ENCODE measurements around the gene CCR2.

DNA sequence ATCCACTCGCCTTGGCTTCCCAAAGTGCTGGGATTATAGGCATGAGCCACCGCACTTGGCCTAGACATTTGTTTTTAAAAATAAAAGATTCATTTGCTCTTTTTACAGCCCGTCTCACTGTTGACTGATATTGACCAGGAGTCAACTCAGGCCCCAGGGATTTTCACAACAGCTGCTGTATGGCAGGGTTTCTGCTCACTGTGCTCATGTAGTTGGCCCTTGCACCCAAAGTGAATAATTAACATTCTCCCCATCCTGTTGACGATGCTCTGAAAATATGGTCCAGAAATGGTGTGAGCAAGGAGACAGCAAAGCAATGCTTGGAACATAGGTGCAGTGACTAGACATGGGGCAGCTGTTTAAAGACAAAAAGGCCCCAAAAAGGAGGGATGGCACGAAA, 13.9 kb downstream of the CCR2 start:
- TF ChIP-seq EZH2 (IDR thresholded peaks at IDR 0.05) (no peak), POLR2AphosphoS5 (IDR thresholded peaks at IDR 0.05; ENCODE audit: borderline replicate concordance, low read depth, low read length) (no peak), FOXP2 (optimal IDR thresholded peaks at IDR 0.05; ENCODE audit: control extremely low read depth, extremely low read length, insufficient read depth) (no peak)

All from SK-N-MC (cell line).